Neural crest cell (in vitro differentiated cells): ENCODE data around the gene AHNAK. TPM values are rescaled to one million over a fixed set of nuclear protein-coding genes. Genes with fewer than 3 reads are reported as not detected.

Experiments
- DNase-seq: peaks from one replicate; pipeline ENCODE4 v3.0.0; 2021; ENCODE audit warnings: low read depth, mixed read lengths, low spot score
- H3K27ac Mint-ChIP-seq: one replicate; pipeline ENCODE4 v1.8.0; 2021; ENCODE audit warnings: mild to moderate bottlenecking, mixed read lengths; ENCODE audit not compliant: unreplicated experiment
- H3K27me3 Mint-ChIP-seq: 2 replicates; pipeline ENCODE4 v1.8.0; 2021; ENCODE audit warnings: low read depth, mild to moderate bottlenecking, mixed read lengths
- H3K36me3 Mint-ChIP-seq: 2 replicates; pipeline ENCODE4 v1.8.0; 2021; ENCODE audit warnings: low read depth, mild to moderate bottlenecking, mixed read lengths
- H3K4me1 Mint-ChIP-seq: 2 replicates; pipeline ENCODE4 v1.8.0; 2021; ENCODE audit warnings: mixed read lengths
- H3K4me3 Mint-ChIP-seq: one replicate; pipeline ENCODE4 v1.8.0; 2021; ENCODE audit warnings: mild to moderate bottlenecking, mixed read lengths
- H3K9me3 Mint-ChIP-seq: 2 replicates; pipeline ENCODE4 v1.8.0; 2021; ENCODE audit warnings: mixed read lengths
- total RNA-seq: library from RNA; stranded (reverse); gene quantifications from 2 replicates; pipeline ENCODE4 v1.2.1, GENCODE V29; 2021
- TF ChIP-seq, protein P1 (sequence below): fragments of 200-600 bp; sonication (generic); conservative IDR thresholded peaks from 2 replicates; pipeline ENCODE4 v1.5.0; 2021; ENCODE audit warnings: antibody characterized with exemption, mild to moderate bottlenecking

Gene AHNAK
- total RNA-seq, 1 donor from 2014 or later, result 0.65 TPM

GRCh38 chr11:62438641-62439040 is 108.0 kb downstream of the AHNAK start:
- TF ChIP-seq, protein P1, sequence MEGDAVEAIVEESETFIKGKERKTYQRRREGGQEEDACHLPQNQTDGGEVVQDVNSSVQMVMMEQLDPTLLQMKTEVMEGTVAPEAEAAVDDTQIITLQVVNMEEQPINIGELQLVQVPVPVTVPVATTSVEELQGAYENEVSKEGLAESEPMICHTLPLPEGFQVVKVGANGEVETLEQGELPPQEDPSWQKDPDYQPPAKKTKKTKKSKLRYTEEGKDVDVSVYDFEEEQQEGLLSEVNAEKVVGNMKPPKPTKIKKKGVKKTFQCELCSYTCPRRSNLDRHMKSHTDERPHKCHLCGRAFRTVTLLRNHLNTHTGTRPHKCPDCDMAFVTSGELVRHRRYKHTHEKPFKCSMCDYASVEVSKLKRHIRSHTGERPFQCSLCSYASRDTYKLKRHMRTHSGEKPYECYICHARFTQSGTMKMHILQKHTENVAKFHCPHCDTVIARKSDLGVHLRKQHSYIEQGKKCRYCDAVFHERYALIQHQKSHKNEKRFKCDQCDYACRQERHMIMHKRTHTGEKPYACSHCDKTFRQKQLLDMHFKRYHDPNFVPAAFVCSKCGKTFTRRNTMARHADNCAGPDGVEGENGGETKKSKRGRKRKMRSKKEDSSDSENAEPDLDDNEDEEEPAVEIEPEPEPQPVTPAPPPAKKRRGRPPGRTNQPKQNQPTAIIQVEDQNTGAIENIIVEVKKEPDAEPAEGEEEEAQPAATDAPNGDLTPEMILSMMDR, result no peak
- no peak overlapping the region for H3K27ac Mint-ChIP-seq
- H3K4me1 Mint-ChIP-seq, result peaks cover 21% of the 10 kb centered on the region
- no peak for DNase-seq
- H3K9me3 Mint-ChIP-seq, result no peaks in the 10 kb centered on the region
- H3K27me3 Mint-ChIP-seq, result no peaks in the 10 kb centered on the region
- no peaks in the 10 kb centered on the region for H3K36me3 Mint-ChIP-seq
- H3K4me3 Mint-ChIP-seq, result no peak overlapping the region

- no peak overlapping the region for H3K4me3 Mint-ChIP-seq
These were observed 109.0 kb downstream of the AHNAK start for GRCh38 chr11:62437616-62438015.

DNA sequence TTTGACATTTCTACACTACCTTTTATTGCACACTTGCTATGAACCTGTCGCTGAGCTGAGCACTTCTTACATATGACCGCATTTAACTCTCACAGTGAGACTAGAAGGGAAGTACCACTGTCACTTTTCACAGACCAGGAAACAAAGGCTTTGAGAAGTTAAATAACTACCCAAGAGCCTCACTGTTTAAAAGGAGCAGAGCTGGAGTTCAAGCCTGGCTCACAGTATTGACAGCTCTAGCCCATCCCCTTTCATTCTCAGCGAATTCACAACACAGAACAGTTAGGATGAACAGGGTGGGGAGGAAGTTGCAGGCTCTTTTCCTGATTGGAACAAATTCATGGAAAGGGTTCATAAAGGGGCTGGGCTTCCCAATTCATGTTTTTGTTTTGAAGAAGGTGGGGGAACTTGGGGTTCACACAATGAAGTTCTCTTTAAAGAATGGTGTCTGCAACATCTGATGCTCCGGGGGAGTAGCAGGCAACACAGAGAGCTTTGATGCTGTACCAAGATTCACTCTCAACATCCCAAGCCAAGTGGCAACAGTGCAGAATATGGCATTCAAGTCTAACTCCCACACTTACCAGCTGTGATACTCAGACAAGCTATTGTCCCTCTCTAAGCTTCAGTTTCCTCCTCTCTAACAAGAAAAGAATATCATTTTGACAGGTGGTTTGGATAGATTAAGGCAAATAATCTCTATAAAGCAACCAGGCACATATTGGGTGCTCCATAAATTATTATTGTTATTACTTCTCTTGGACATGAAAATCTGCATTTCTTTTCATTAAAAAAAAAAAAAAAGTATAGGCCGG is 110.6 kb downstream of the AHNAK start:
- DNase-seq, result no peak
- Mint-ChIP-seq H3K4me1 (peaks cover 21% of the 10 kb centered on the region), H3K36me3 (no peaks in the 10 kb centered on the region), H3K27ac (no peak overlapping the region), H3K9me3 (no peaks in the 10 kb centered on the region), H3K4me3 (no peak overlapping the region), H3K27me3 (no peaks in the 10 kb centered on the region)
- TF ChIP-seq, protein P1, result no peak

More at GRCh38 chr11:62437616-62438015, 109.0 kb downstream of the AHNAK start:
- Mint-ChIP-seq H3K27me3 (no peaks in the 10 kb centered on the region), H3K36me3 (no peaks in the 10 kb centered on the region), H3K4me1 (peaks cover 21% of the 10 kb centered on the region), H3K27ac (no peak overlapping the region), H3K9me3 (no peaks in the 10 kb centered on the region)
- TF ChIP-seq, protein P1, result no peak
- DNase-seq, result no peak

GRCh38 chr11:62433904-62434276 is 112.7 kb downstream of the AHNAK start:
- Mint-ChIP-seq H3K27me3 (no peaks in the 10 kb centered on the region), H3K4me3 (no peak overlapping the region), H3K9me3 (no peaks in the 10 kb centered on the region), H3K27ac (no peak overlapping the region), H3K36me3 (no peaks in the 10 kb centered on the region), H3K4me1 (peaks cover 21% of the 10 kb centered on the region)
- TF ChIP-seq, protein P1, result no peak
- DNase-seq, result no peak

GRCh38 chr11:62433141-62433903 is 113.3 kb downstream of the AHNAK start:
- TF ChIP-seq, protein P1, result no peak
- Mint-ChIP-seq H3K9me3 (no peaks in the 10 kb centered on the region), H3K36me3 (no peaks in the 10 kb centered on the region), H3K4me1 (peaks cover 17% of the 10 kb centered on the region), H3K27ac (no peak overlapping the region), H3K27me3 (no peaks in the 10 kb centered on the region), H3K4me3 (no peak overlapping the region)
- DNase-seq, result no peak
